Duodenal mucosa (tissue), 2 donors: ENCODE measurements around the gene PRB2.
"Not testable (repeated sequence)": the region's sequence is repeated elsewhere in the genome, so short reads cannot be mapped to it uniquely, and the experiment has no call there.

ENCODE experiments used
- H3K27ac ChIP-seq: one replicate; pipeline ENCODE4 v1.7.0; 2013; ENCODE audit warnings: low read depth, low read length
- H3K27me3 ChIP-seq, 2 donors: one replicate each; pipeline ENCODE4 v1.7.0; 2013; ENCODE audit warnings: low read length in 2 of 2, control low read depth in 1 of 2; ENCODE audit not compliant: insufficient read depth in 2 of 2, control insufficient read depth in 1 of 2
- H3K36me3 ChIP-seq, 2 donors: one replicate each; pipeline ENCODE4 v1.7.0; 2013; ENCODE audit warnings: low read length in 2 of 2, control low read depth in 1 of 2; ENCODE audit not compliant: insufficient read depth in 2 of 2, control insufficient read depth in 1 of 2
- H3K4me1 ChIP-seq, 2 donors: one replicate each; pipeline ENCODE4 v1.7.0; 2013; ENCODE audit warnings: low read length in 2 of 2, control low read depth in 1 of 2; ENCODE audit not compliant: insufficient read depth in 2 of 2, control insufficient read depth in 1 of 2
- H3K4me3 ChIP-seq, 2 donors: one replicate each; pipeline ENCODE4 v1.7.0; 2013; ENCODE audit warnings: low read length in 2 of 2, low read depth in 1 of 2
- H3K9ac ChIP-seq, 2 donors: one replicate each; pipeline ENCODE4 v1.7.0; 2013; ENCODE audit warnings: low read length in 2 of 2, low read depth in 1 of 2
- H3K9me3 ChIP-seq, 2 donors: one replicate each; pipeline ENCODE4 v1.7.0; 2013; ENCODE audit warnings: low read length in 2 of 2, control low read depth in 1 of 2; ENCODE audit not compliant: control insufficient read depth in 1 of 2

The PRB2 gene

DNA sequence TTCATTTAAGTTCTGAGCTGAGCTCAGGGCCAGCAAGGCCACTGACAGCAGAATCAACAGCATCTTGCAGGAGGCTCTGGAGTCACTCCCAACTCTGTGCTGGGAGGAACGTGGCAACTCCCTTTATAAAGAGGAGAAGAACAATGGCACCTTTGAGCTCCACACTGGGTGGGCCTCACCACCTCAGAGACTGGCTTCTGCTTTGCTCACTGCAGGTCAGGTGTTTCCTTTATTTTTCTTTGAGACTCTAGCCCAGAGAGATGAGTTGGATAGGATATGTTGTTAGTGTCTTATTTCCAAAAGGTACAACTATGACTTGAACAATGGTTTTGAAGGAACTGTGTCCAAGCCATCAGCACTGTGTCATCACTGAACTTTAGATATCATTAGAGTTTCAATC lies at the start of gene PRB2:
Gene PRB2, minus strand, starts transcription at position 101 of the 400 bp plus-strand sequence. Its CDS starts 38 bp downstream, at position 63.
- H3K36me3 ChIP-seq, H3K4me1 ChIP-seq, H3K9ac ChIP-seq, H3K27ac ChIP-seq, H3K4me3 ChIP-seq, H3K9me3 ChIP-seq, H3K27me3 ChIP-seq: not testable (repeated sequence)

DNA sequence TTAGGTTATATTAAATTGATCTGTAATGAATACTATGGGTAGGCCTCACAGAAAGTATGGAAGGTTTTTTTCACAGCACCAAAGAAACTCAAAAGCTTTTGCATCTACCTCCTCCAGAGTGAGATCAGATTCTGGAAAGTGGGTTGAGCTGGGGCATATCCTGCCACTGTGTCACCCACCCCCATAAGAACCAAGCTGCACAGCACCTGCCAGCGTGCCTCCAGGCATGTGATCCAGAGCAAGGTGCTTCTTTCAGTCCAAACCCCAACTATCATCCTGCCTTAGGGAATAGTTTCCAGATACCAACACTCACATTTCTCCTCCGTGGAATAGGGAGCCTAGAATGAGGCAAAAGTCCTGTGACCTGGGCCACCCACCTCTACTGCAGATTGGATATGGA lies 42.6 kb upstream of the PRB2 start:
- Histone ChIP-seq H3K9ac (no peak overlapping the region), H3K27ac (no peak overlapping the region), H3K27me3 (no peaks in the 10 kb centered on the region), H3K36me3 (no peaks in the 10 kb centered on the region), H3K4me1 (no peaks in the 10 kb centered on the region), H3K9me3 (no peaks in the 10 kb centered on the region), H3K4me3 (no peak overlapping the region)

DNA sequence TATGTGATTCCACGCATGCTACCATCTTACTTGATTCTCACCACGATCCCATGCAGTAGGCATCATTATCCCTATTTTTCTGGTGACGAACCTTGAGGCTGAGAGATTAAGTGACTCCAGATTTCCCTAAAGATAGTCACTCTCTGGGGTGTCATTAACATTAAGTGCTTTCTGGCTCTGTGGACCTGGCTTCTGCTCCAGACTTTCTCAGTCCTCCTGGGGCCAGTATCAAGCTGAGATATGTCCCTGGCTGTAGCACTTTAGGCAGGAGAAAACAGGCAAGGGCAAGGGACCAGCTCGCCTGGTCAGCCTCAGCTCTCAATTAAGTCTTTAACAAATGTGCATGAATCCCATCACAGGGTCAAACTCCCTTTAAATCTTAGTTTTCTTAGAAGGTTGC lies 38.3 kb upstream of the PRB2 start:
- no peak overlapping the region for H3K9ac ChIP-seq
- no peak overlapping the region for H3K27ac ChIP-seq
- H3K9me3 ChIP-seq = no peaks in the 10 kb centered on the region
- no peaks in the 10 kb centered on the region for H3K4me1 ChIP-seq
- H3K36me3 ChIP-seq = no peaks in the 10 kb centered on the region
- no peaks in the 10 kb centered on the region for H3K27me3 ChIP-seq
- H3K4me3 ChIP-seq = no peak overlapping the region

DNA sequence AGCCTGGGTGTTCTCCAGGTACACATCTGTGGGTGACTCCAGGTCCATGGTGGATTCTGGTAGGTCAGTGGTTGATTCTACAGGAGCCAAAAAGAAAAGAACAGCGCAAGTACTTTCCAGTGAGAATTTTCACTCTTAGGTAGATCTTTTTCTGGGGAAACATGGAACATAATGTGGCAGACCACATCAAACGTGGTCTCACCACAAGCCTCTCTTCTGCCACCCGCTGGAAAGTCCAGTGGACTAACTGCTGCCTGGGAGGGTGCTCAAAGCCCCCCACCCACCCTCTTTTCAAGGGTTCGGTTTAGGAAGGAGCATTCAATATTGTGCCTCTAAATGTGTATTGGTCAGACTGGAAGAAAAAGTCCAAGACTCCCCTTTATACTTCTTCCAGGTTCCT lies 36.1 kb upstream of the PRB2 start:
- Histone ChIP-seq H3K36me3 (no peaks in the 10 kb centered on the region), H3K9ac (no peak overlapping the region)

DNA sequence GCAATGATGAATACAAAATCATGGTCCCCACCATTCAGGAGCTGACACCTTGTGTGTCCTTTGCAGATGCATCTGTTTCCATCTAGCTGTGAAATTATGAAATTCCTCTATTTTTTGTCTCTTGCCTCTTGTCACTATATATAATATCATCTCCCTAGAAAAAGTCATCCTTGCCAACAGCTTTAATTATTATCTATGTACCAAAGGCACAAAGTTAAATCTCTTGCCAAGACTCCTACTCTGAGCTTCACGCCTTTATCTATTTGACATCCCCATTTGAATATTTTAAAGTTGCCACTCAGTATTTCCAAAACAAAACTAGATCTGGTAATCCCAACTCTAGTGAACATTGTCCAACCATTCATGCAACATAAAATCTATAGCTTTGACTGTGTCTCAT lies 32.0 kb upstream of the PRB2 start:
- Histone ChIP-seq H3K9ac (no peak overlapping the region), H3K4me3 (no peak overlapping the region), H3K27ac (no peak overlapping the region), H3K36me3 (no peaks in the 10 kb centered on the region), H3K9me3 (no peaks in the 10 kb centered on the region), H3K4me1 (no peaks in the 10 kb centered on the region), H3K27me3 (no peaks in the 10 kb centered on the region)

More for the DNA sequence above, 36.1 kb upstream of the PRB2 start:
- no peak overlapping the region for H3K4me3 ChIP-seq
- H3K9me3 ChIP-seq = no peaks in the 10 kb centered on the region
- no peaks in the 10 kb centered on the region for H3K27me3 ChIP-seq
- H3K4me1 ChIP-seq = no peaks in the 10 kb centered on the region
- no peak overlapping the region for H3K27ac ChIP-seq

DNA sequence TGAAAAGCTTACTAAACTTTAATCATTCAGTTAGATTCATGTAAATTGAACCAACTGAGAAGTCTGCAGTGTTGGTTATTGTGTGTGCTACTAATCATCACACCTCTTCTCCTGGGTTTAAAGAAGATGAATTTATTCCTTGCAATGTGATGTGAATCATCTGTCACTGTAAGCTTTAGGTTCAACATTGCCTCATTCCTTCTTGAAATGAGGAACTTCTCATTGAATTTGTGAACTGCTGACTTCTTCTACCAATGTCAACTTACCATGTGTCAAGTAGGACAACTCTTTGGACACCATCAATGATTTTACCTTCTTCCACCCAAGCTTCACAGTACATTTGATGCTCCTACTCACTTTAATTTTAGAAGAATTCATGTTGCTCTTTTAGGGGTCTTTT lies 17.4 kb upstream of the PRB2 start:
- H3K4me1 ChIP-seq = no peaks in the 10 kb centered on the region
- H3K9me3 ChIP-seq = no peaks in the 10 kb centered on the region
- no peaks in the 10 kb centered on the region for H3K27me3 ChIP-seq
- no peak overlapping the region for H3K9ac ChIP-seq
- H3K36me3 ChIP-seq = no peaks in the 10 kb centered on the region
- H3K27ac ChIP-seq = no peak overlapping the region
- H3K4me3 ChIP-seq = no peak overlapping the region

DNA sequence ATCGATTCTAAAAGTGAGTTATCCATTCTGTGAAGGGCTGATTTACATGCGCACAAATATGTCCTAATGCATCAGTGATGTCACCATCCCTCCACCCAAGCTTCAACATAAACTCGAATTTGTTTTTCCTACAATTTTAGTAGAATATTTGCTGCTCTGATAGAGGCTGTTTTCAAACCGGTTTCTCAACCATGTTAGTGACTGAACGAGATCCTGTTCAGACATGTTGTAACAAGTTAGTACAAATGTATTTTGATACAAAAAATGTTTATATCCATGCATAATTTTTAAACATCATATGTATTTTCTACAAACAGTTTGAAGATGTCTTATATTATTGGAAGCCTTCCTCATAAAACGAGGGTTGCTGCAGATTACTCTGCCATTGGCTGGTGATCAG lies 12.7 kb upstream of the PRB2 start:
- Histone ChIP-seq H3K4me1 (no peaks in the 10 kb centered on the region), H3K9me3 (no peaks in the 10 kb centered on the region), H3K27me3 (no peaks in the 10 kb centered on the region), H3K27ac (no peak overlapping the region), H3K9ac (no peak overlapping the region), H3K36me3 (no peaks in the 10 kb centered on the region), H3K4me3 (no peak overlapping the region)

DNA sequence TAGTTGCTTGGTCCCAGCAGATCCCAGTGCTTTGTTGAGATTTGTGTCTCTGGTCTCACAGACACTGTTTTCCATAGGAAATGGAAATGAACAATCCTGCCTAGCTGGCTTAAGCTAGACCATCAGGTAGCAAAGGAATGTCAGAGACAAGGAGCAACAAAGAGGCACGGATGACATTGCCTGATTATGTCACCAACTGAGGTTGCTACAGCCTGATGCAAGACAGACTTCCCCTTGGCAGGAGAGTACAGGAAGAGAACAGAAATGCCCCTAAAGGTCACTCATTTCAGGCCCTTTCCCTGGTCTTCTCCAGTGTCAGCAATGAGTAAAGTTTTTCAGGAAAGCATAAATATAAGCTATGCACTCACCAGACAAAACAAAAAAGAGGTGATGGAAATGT lies 2.0 kb upstream of the PRB2 start:
- Histone ChIP-seq H3K4me3 (no peak overlapping the region), H3K9me3 (no peaks in the 10 kb centered on the region), H3K9ac (no peak overlapping the region), H3K4me1 (no peaks in the 10 kb centered on the region), H3K27ac (no peak overlapping the region), H3K27me3 (no peaks in the 10 kb centered on the region), H3K36me3 (no peaks in the 10 kb centered on the region)

DNA sequence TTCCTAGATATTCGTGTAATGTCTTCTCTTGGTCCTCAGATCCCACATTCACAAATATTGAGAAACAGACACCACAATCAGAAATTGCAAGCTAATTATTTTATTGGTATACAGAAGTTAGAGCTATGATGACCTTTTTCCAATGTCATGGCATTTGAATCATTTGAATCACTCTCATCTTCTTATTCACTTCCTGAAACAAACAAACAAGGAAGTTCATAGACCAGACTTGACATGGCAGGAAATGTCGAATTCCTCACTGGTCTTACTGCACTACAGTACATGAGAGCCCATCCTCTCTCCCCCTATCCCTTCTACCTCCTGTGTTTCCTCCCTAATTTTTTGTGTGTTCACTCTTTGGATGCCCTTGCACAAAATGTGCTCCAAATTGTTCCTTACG lies 3.9 kb downstream of the PRB2 start:
- H3K9me3 ChIP-seq, H3K27me3 ChIP-seq, H3K9ac ChIP-seq, H3K36me3 ChIP-seq, H3K4me3 ChIP-seq, H3K27ac ChIP-seq, H3K4me1 ChIP-seq: not testable (repeated sequence)

DNA sequence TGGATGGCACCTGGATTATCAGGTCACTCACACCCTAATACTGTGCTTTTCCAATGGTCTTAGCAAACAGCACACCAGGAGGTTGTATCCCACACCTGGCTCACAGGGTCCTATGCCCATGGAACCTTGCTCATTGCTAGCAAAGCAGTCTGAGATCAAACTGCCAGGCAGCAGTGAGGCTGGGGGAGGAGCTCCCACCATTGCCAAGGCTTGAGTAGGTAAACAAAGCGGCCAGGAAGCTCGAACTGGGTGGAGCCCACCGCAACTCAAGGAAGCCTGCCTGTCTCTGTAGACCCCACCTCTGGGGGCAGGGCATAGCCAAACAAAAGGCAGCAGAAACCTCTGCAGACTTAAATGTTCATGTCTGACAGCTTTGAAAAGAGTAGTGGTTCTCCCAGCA lies 17.9 kb downstream of the PRB2 start:
- not testable (repeated sequence) for H3K36me3 ChIP-seq, H3K27me3 ChIP-seq, H3K9ac ChIP-seq, H3K9me3 ChIP-seq, H3K4me3 ChIP-seq, H3K27ac ChIP-seq, H3K4me1 ChIP-seq

DNA sequence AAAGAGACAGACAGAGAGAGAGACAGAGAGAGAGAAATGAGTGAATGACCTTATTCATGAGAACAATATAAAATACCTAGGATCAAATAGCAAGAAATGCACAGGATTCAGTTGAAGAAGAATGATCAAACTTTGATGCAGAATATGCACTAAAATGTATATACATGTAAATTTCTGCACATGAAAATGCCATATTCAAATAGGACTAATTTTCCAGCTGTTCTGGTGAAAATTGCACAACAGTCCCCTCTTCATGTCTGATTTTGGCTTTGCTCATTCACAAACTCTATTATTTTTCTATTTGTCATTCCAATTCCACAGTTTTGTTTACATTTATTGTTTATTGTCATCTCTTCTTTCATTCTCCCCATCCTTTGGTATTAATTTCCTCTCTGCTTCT lies 34.2 kb downstream of the PRB2 start:
- Histone ChIP-seq H3K4me1 (no peaks in the 10 kb centered on the region), H3K9ac (no peak overlapping the region), H3K36me3 (no peaks in the 10 kb centered on the region), H3K4me3 (no peak overlapping the region), H3K27ac (no peak overlapping the region), H3K9me3 (no peaks in the 10 kb centered on the region), H3K27me3 (no peaks in the 10 kb centered on the region)
